OCI-LY3 (cell line): ENCODE measurements around the gene ADRA2B.
"Not testable (repeated sequence)": the region's sequence is repeated elsewhere in the genome, so short reads cannot be mapped to it uniquely, and the experiment has no call there.

Experiments used
- CTCF ChIP-seq: fragments of 200-600, 300-600 bp; sonication (generic); IDR thresholded peaks from 2 replicates; pipeline ENCODE4 v1.5.1; 2014; ENCODE audit warnings: antibody characterized with exemption, low read length, low read depth
- EZH2phosphoT487 ChIP-seq: fragments of 200-600 bp; shearing (Covaris generic); IDR thresholded peaks from 2 replicates; pipeline ENCODE4 v1.6.1; 2018; ENCODE audit warnings: antibody characterized with exemption, mixed run types, low read depth

GRCh38 chr2:96069878-96070277 is 46.5 kb downstream of the ADRA2B start:
- not testable (repeated sequence) for TF ChIP-seq CTCF, EZH2phosphoT487
